ENCODE data around the gene TSPO. TPM values are rescaled to one million over a fixed set of nuclear protein-coding genes. Genes with fewer than 3 reads are reported as not detected.
A peak's percentile ranks its signal among the peaks of the same experiment; 100 is the strongest.

TSPO gene
- total and polyA plus RNA-seq, 7 experiments from 2014 or later = 56.1 to 357 (median 102) TPM

DNA sequence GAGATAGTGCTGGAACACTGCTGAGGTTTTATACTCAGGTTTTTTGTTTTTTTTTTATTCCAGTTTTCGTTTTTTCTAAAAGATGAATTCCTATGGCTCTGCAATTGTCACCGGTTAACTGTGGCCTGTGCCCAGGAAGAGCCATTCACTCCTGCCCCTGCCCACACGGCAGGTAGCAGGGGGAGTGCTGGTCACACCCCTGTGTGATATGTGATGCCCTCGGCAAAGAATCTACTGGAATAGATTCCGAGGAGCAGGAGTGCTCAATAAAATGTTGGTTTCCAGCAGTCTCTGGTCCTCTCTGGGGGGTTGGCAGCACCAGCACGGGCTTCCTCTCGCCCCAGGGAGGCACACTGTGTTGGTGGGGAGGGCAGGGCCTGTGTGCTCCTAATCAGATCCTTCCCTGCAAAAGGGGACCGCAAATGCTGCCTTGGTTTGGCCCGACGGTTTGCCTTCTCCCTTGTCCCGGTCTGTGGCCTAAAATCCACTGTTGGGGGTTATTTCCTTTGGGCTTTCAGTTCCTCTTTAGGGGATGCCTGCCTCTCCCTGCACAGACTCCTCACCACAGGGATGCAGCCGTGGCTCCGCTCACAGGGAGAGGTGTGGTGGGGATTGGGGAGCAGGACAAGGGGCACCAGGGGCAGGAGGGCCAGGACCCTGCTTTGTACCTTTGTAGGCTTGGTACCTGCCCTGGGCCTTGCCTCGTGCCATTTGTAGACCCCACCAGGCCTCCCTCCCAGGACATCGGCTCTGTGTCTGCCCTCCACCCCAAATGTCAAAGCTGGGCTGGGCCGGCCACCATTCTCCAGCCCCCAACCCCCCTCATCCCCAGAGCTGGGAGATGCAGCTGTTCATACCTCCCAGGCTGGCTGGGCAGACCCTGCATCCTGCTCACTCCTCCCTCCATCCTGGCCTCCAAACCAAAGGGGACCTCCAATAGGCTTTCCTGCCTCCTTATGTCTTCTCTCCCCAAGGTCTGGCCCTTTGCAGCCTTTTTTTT lies 21.6 kb upstream of the TSPO start:
- DNase-seq (no peak), ATAC-seq (peak; percentile 26)
- Histone ChIP-seq H3K27ac (ENCODE audit: low read depth, low read length) (no peak overlapping the region), H3K27me3 (ENCODE audit: control insufficient read depth in 2 of 2, insufficient read depth in 2 of 2, low read length in 2 of 2) (no peaks in the 10 kb centered on the region), H3K9me3 (ENCODE audit: control insufficient read depth in 2 of 3, low read length in 3 of 3) (no peaks in the 10 kb centered on the region), H3K36me3 (ENCODE audit: control insufficient read depth in 2 of 3, insufficient read depth in 3 of 3, low read length in 3 of 3) (peaks cover 0 to 30% (median 0%) of the 10 kb centered on the region in 3 experiments), H3K4me3 (ENCODE audit: low read length) (no peak overlapping the region), H3K4me1 (ENCODE audit: control insufficient read depth in 2 of 2, insufficient read depth in 2 of 2, low read length in 2 of 2) (no peaks in the 10 kb centered on the region)
- no peaks in the 10 kb centered on the region for H3K27me3 Mint-ChIP-seq
- H3K36me3 Mint-ChIP-seq = peaks cover 0 to 14% (median 7%) of the 10 kb centered on the region in 5 donors
- H3K9me3 Mint-ChIP-seq = no peaks in the 10 kb centered on the region
- H3K27ac Mint-ChIP-seq = no peak overlapping the region
- CTCF ChIA-PET = no interaction called here
- H3K4me3 Mint-ChIP-seq = no peak overlapping the region
- H3K4me1 Mint-ChIP-seq = peaks cover 0 to 6% (median 0%) of the 10 kb centered on the region in 7 donors
- intact Hi-C loops (cut with micrococcal nuclease) = no loop called here
- POLR2A ChIA-PET = no interaction called here

DNA sequence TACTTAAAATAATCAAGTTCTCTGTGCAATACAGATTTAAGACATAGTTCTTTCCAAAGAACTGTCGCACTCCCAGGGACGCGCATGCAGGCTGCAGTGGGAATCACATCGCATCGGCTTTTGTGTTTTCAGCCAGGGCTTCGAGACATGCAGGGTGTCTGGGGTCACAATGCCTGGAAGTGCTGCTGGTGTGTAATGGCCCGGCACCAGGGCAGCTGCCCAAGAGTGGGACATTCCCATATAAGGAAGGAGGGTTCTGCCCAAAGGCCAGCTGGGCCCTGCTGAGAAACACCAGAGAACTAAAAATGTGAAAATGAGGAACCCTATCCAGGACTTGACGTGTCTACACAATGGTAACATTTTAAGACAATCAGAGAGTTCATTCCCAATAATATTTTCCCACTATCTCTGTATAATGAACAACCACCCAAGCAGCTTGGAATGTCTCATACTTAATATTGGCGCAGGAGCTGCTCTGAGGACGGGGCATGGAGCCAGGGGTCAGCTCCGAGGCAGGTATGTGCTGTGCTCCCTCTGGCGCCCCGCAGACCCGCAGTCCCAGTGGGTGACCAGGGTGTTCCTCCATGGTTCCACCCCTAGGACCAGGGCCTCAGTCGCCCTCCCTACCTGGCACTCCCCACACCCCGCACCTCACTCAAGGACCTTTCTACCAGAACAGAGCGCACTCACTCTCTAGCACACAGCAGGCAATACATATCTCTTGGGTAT lies 19.4 kb upstream of the TSPO start:
- ATAC-seq = no peak
- Mint-ChIP-seq H3K27me3 (no peaks in the 10 kb centered on the region), H3K36me3 (peaks cover 0 to 17% (median 8%) of the 10 kb centered on the region in 5 donors), H3K4me3 (no peak overlapping the region), H3K27ac (no peak overlapping the region), H3K4me1 (peaks cover 0 to 6% (median 0%) of the 10 kb centered on the region in 7 donors), H3K9me3 (no peaks in the 10 kb centered on the region)
- H3K27ac ChIP-seq (ENCODE audit: low read depth, low read length) = no peak overlapping the region
- H3K27me3 ChIP-seq (ENCODE audit: control insufficient read depth in 2 of 2, insufficient read depth in 2 of 2, low read length in 2 of 2) = no peaks in the 10 kb centered on the region
- POLR2A ChIA-PET = no interaction called here
- no peaks in the 10 kb centered on the region for H3K4me1 ChIP-seq (ENCODE audit: control insufficient read depth in 2 of 2, insufficient read depth in 2 of 2, low read length in 2 of 2)
- H3K9me3 ChIP-seq (ENCODE audit: control insufficient read depth in 2 of 3, low read length in 3 of 3) = no peaks in the 10 kb centered on the region
- intact Hi-C loops (cut with micrococcal nuclease) = no loop called here
- H3K36me3 ChIP-seq (ENCODE audit: control insufficient read depth in 2 of 3, insufficient read depth in 3 of 3, low read length in 3 of 3) = peaks cover 0 to 45% (median 0%) of the 10 kb centered on the region in 3 experiments
- no peak overlapping the region for H3K4me3 ChIP-seq (ENCODE audit: low read length)
- CTCF ChIA-PET = no interaction called here
- DNase-seq = no peak

- H3K27ac Mint-ChIP-seq = peak overlapping the region in 2 of 9 donors; percentile 14 to 61
- no peak overlapping the region for H3K4me3 Mint-ChIP-seq
- no peak overlapping the region for H3K4me3 ChIP-seq (ENCODE audit: low read length)
- no peak for ATAC-seq
- H3K36me3 ChIP-seq (ENCODE audit: control insufficient read depth in 2 of 3, insufficient read depth in 3 of 3, low read length in 3 of 3) = peaks cover 0 to 59% (median 0%) of the 10 kb centered on the region in 3 experiments
- peaks cover 0 to 26% (median 12%) of the 10 kb centered on the region in 5 donors for H3K36me3 Mint-ChIP-seq
- no peaks in the 10 kb centered on the region for H3K9me3 ChIP-seq (ENCODE audit: control insufficient read depth in 2 of 3, low read length in 3 of 3)
- no peaks in the 10 kb centered on the region for H3K27me3 ChIP-seq (ENCODE audit: control insufficient read depth in 2 of 2, insufficient read depth in 2 of 2, low read length in 2 of 2)
- no peak for DNase-seq
- no peaks in the 10 kb centered on the region for H3K27me3 Mint-ChIP-seq
- no peaks in the 10 kb centered on the region for H3K4me1 ChIP-seq (ENCODE audit: control insufficient read depth in 2 of 2, insufficient read depth in 2 of 2, low read length in 2 of 2)
- no peaks in the 10 kb centered on the region for H3K9me3 Mint-ChIP-seq
- peaks cover 0 to 6% (median 2%) of the 10 kb centered on the region in 7 donors for H3K4me1 Mint-ChIP-seq
- CTCF ChIA-PET = no interaction called here
- H3K27ac ChIP-seq (ENCODE audit: low read depth, low read length) = no peak overlapping the region
- intact Hi-C loops (cut with micrococcal nuclease) = no loop called here
- POLR2A ChIA-PET = no interaction called here
Measured at GRCh38 chr22:43133401-43133800, 18.0 kb upstream of the TSPO start.

DNA sequence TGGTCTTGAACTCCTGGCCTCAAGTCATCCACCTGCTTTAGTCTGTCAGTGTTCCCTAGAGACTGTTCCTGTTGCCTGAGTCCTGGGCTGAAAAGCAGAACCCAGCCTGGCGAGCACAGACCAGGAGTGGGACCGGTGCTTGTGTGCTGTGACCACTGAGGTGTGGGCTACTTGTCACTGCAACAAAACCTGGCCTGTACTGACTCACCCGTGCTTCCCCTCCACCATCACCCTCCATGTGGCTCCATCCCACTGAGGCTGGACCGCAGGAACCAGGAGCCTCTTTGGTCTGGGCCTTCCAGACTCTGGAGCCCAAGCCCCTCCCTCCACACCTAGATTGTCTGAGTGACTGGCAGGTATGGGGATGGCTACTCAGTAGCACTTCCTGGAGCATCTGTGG lies 16.8 kb upstream of the TSPO start:
- CTCF ChIA-PET = no interaction called here
- Mint-ChIP-seq H3K4me3 (no peak overlapping the region), H3K4me1 (peaks cover 0 to 8% (median 5%) of the 10 kb centered on the region in 7 donors), H3K27ac (no peak overlapping the region), H3K36me3 (peaks cover 0 to 34% (median 13%) of the 10 kb centered on the region in 5 donors), H3K27me3 (no peaks in the 10 kb centered on the region), H3K9me3 (peaks cover 0 to 2% (median 0%) of the 10 kb centered on the region in 11 donors)
- no peak for DNase-seq
- no peak overlapping the region for H3K27ac ChIP-seq (ENCODE audit: low read depth, low read length)
- H3K9me3 ChIP-seq (ENCODE audit: control insufficient read depth in 2 of 3, low read length in 3 of 3) = no peaks in the 10 kb centered on the region
- H3K4me1 ChIP-seq (ENCODE audit: control insufficient read depth in 2 of 2, insufficient read depth in 2 of 2, low read length in 2 of 2) = no peaks in the 10 kb centered on the region
- H3K36me3 ChIP-seq (ENCODE audit: control insufficient read depth in 2 of 3, insufficient read depth in 3 of 3, low read length in 3 of 3) = peaks cover 0 to 69% (median 0%) of the 10 kb centered on the region in 3 experiments
- ATAC-seq = no peak
- H3K4me3 ChIP-seq (ENCODE audit: low read length) = no peak overlapping the region
- intact Hi-C loops (cut with micrococcal nuclease) = no loop called here
- POLR2A ChIA-PET = no interaction called here
- no peaks in the 10 kb centered on the region for H3K27me3 ChIP-seq (ENCODE audit: control insufficient read depth in 2 of 2, insufficient read depth in 2 of 2, low read length in 2 of 2)

DNA sequence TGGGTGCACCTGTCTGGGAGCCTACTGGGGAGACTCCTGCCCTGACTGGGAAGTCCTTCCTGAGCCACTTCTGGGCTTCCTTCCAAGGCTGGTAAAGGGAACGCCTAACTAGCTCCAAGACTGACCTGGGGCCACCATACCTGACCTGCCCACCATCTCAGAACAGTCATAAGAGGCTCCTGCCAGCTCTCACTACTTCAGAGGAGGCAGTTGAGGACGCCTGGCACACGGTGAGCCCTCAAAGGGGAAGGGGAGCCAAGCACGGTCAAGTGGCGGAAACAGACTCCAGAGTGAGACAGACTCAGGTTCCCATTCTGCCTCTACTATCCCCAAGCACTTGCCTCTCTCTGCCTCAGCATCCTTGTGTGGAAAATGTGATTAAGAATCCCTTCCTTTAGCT lies 15.8 kb upstream of the TSPO start:
- Mint-ChIP-seq H3K27ac (no peak overlapping the region), H3K4me1 (peaks cover 2 to 9% (median 5%) of the 10 kb centered on the region in 7 donors), H3K9me3 (peaks cover 0 to 2% (median 0%) of the 10 kb centered on the region in 11 donors), H3K27me3 (no peaks in the 10 kb centered on the region), H3K36me3 (peaks cover 3 to 34% (median 13%) of the 10 kb centered on the region in 5 donors), H3K4me3 (no peak overlapping the region)
- ChIA-PET CTCF (interaction anchor here (1.1 to 1.2 kb wide), 2 partner anchors 9 to 267 kb away, joined by 5 to 8 read pairs; no protein-coding TSS in a partner anchor), POLR2A (interaction anchor here (1.1 kb wide), 1 partner anchor 9 kb away, joined by 3 read pairs; no protein-coding TSS in a partner anchor)
- H3K36me3 ChIP-seq (ENCODE audit: control insufficient read depth in 2 of 3, insufficient read depth in 3 of 3, low read length in 3 of 3) = peaks cover 0 to 76% (median 0%) of the 10 kb centered on the region in 3 experiments
- no peaks in the 10 kb centered on the region for H3K4me1 ChIP-seq (ENCODE audit: control insufficient read depth in 2 of 2, insufficient read depth in 2 of 2, low read length in 2 of 2)
- ATAC-seq = no peak
- H3K27ac ChIP-seq (ENCODE audit: low read depth, low read length) = no peak overlapping the region
- no peaks in the 10 kb centered on the region for H3K9me3 ChIP-seq (ENCODE audit: control insufficient read depth in 2 of 3, low read length in 3 of 3)
- no peaks in the 10 kb centered on the region for H3K27me3 ChIP-seq (ENCODE audit: control insufficient read depth in 2 of 2, insufficient read depth in 2 of 2, low read length in 2 of 2)
- DNase-seq = no peak
- H3K4me3 ChIP-seq (ENCODE audit: low read length) = no peak overlapping the region
- intact Hi-C loops (cut with micrococcal nuclease) = no loop called here

GRCh38 chr22:43136255-43136654 lies 15.1 kb upstream of the TSPO start:
- peaks cover 0 to 72% (median 0%) of the 10 kb centered on the region in 3 experiments for H3K36me3 ChIP-seq (ENCODE audit: control insufficient read depth in 2 of 3, insufficient read depth in 3 of 3, low read length in 3 of 3)
- peaks cover 3 to 38% (median 13%) of the 10 kb centered on the region in 5 donors for H3K36me3 Mint-ChIP-seq
- no peak overlapping the region for H3K4me3 ChIP-seq (ENCODE audit: low read length)
- peaks cover 0 to 2% (median 0%) of the 10 kb centered on the region in 11 donors for H3K9me3 Mint-ChIP-seq
- ChIA-PET POLR2A (no interaction called here), CTCF (interaction anchor here (1.1 to 1.2 kb wide), 2 partner anchors 10 to 268 kb away, joined by 5 to 8 read pairs; no protein-coding TSS in a partner anchor)
- H3K4me1 Mint-ChIP-seq = peaks cover 4 to 16% (median 8%) of the 10 kb centered on the region in 7 donors
- no peaks in the 10 kb centered on the region for H3K4me1 ChIP-seq (ENCODE audit: control insufficient read depth in 2 of 2, insufficient read depth in 2 of 2, low read length in 2 of 2)
- ATAC-seq = peak; percentile 75
- H3K4me3 Mint-ChIP-seq = no peak overlapping the region
- intact Hi-C loops (cut with micrococcal nuclease) = loop anchor here in 1 of 2 donors (1.0 to 2.0 kb wide), 2 partner anchors 25 to 356 kb away; partner anchors contain the start of gene BIK
- no peaks in the 10 kb centered on the region for H3K27me3 Mint-ChIP-seq
- H3K27me3 ChIP-seq (ENCODE audit: control insufficient read depth in 2 of 2, insufficient read depth in 2 of 2, low read length in 2 of 2) = no peaks in the 10 kb centered on the region
- peak in 5 of 9 donors; percentile 14 to 43 (median 27) for DNase-seq
- H3K27ac ChIP-seq (ENCODE audit: low read depth, low read length) = no peak overlapping the region
- H3K27ac Mint-ChIP-seq = peak overlapping the region in 1 of 9 donors; percentile 55
- no peaks in the 10 kb centered on the region for H3K9me3 ChIP-seq (ENCODE audit: control insufficient read depth in 2 of 3, low read length in 3 of 3)
